K562 (cell line): ENCODE measurements around the gene STX17. TPM values are rescaled to one million over a fixed set of nuclear protein-coding genes. Genes with fewer than 3 reads are reported as not detected.

Source experiments
- ATAC-seq: fragments of 200-7000 bp; cut with Tn5 transposase; 3 replicates; pipeline ENCODE4 v1.9.1; 2020; ENCODE audit warnings: moderate library complexity
- BruUV-seq: library from RNA; stranded (reverse); fragments of 400-500 nt; replicated peaks from 2 replicates; lab custom pipeline; 2021; lab: Mats Ljungman, UMichigan
- CTCF ChIA-PET: fragments of 300-600 bp; formaldehyde crosslinking; extraction: SDS; loops from one replicate; lab custom pipeline; 2021; ENCODE audit warnings: low intra/inter-chr PET ratio; lab: Yijun Ruan, JAX
- POLR2A ChIA-PET: fragments of 300-600, 350-650 bp; sonication (Branson Sonifier 250); formaldehyde crosslinking; extraction: SDS; loops from one replicate; lab custom pipeline; 2021; ENCODE audit warnings: antibody characterized with exemption, inconsistent platforms; lab: Yijun Ruan, JAX
- DNase-seq, 4 experiments: peaks; one replicate each; pipeline versions ENCODE4 v3.0.0 to v3.0.0-alpha.2; 2011 to 2018; ENCODE audit warnings: low spot score in 3 of 4, mixed read lengths in 3 of 4; ENCODE audit errors: extremely low read depth in 1 of 4
- FAIRE-seq: peaks from 2 replicates; lab custom pipeline; 2011; peaks lifted over from hg19 to GRCh38; lab: Jason Lieb, UNC
- H2AFZ ChIP-seq: 2 replicates; pipeline ENCODE4 v1.6.0; 2011; ENCODE audit warnings: low read depth, low read length, control low read depth, inconsistent platforms
- H3K27ac ChIP-seq: fragments of 200-600 bp; 3 replicates; pipeline ENCODE4 v1.8.0; 2011; ENCODE audit warnings: low read depth, mild to moderate bottlenecking, control low read depth, inconsistent platforms, low read length, moderate library complexity, mixed read lengths; ENCODE audit errors: extremely low read depth
- H3K27me3 ChIP-seq, 2 experiments: fragments of 300-600 bp in 1 of 2; 2 replicates in 1 of 2; 3 replicates in 1 of 2; pipeline versions ENCODE4 v1.6.0 to v1.8.0; 2011; ENCODE audit warnings: inconsistent platforms in 2 of 2, low read length in 2 of 2, mild to moderate bottlenecking in 1 of 2, mixed read lengths in 1 of 2, moderate library complexity in 1 of 2; ENCODE audit not compliant: control insufficient read depth in 2 of 2, insufficient read depth in 2 of 2
- H3K36me3 ChIP-seq: fragments of 300-600 bp; 3 replicates; pipeline ENCODE4 v1.8.0; 2011; ENCODE audit warnings: mild to moderate bottlenecking, low read length, inconsistent platforms; ENCODE audit not compliant: control insufficient read depth, insufficient read depth
- H3K4me1 ChIP-seq, 2 experiments: fragments of 200-600 bp in 1 of 2; replicated peaks in 1 of 2; 2 replicates in 1 of 2; 3 replicates in 1 of 2; pipeline versions ENCODE4 v1.5.1 to v1.8.0; 2011; ENCODE audit warnings: inconsistent platforms in 2 of 2, low read length in 2 of 2, mild to moderate bottlenecking in 1 of 2, mixed read lengths in 1 of 2, moderate library complexity in 1 of 2; ENCODE audit not compliant: control insufficient read depth in 2 of 2, insufficient read depth in 2 of 2
- H3K4me2 ChIP-seq: 2 replicates; pipeline ENCODE4 v1.6.1; 2011; ENCODE audit warnings: low read length, control low read depth, inconsistent platforms, mixed read lengths; ENCODE audit not compliant: insufficient read depth
- H3K4me3 ChIP-seq: fragments of 200-600 bp; sonication (generic), shearing (Covaris generic); 2 replicates; pipeline ENCODE4 v1.5.1; 2016; ENCODE audit warnings: control low read depth, inconsistent platforms
- H3K79me2 ChIP-seq: fragments of 200-600 bp; 3 replicates; pipeline ENCODE4 v1.8.0; 2011; ENCODE audit warnings: low read length, inconsistent platforms; ENCODE audit not compliant: control insufficient read depth, insufficient read depth
- H3K9ac ChIP-seq, 2 experiments: 2 replicates each; pipeline versions ENCODE4 v1.6.0 to v1.6.1; 2011; ENCODE audit warnings: low read depth in 2 of 2, low read length in 2 of 2, control low read depth in 1 of 2, inconsistent platforms in 1 of 2, mild to moderate bottlenecking in 1 of 2, mixed read lengths in 1 of 2; ENCODE audit not compliant: insufficient read depth in 1 of 2
- H3K9me1 ChIP-seq: one replicate; pipeline ENCODE4 v1.6.0; 2011; ENCODE audit warnings: inconsistent platforms, mild to moderate bottlenecking, low read length, moderate library complexity; ENCODE audit not compliant: control insufficient read depth, insufficient read depth
- H3K9me3 ChIP-seq: replicated peaks from 2 replicates; pipeline ENCODE4 v1.5.1; 2011; ENCODE audit warnings: low read depth, low read length, inconsistent platforms; ENCODE audit not compliant: control insufficient read depth, insufficient read depth
- H4K20me1 ChIP-seq: replicated peaks from 2 replicates; pipeline ENCODE4 v1.6.1; 2011; ENCODE audit warnings: low read length, inconsistent platforms, mixed read lengths; ENCODE audit not compliant: control insufficient read depth, insufficient read depth
- CCAR2 ChIP-seq: fragments of 200-400 bp; formaldehyde crosslinking; IDR thresholded peaks from 2 replicates; pipeline ENCODE4 v1.6.1; 2017; ENCODE audit warnings: mild to moderate bottlenecking, low read depth, low read length
- DPF2 ChIP-seq: fragments of 450-650 bp; IDR thresholded peaks from 2 replicates; pipeline ENCODE4 v1.6.1; 2016
- E2F3 ChIP-seq: fragments of 250-450 bp; sonication (Bioruptor Pico); IDR thresholded peaks from 2 replicates; pipeline ENCODE4 v1.4.0; 2020; ENCODE audit warnings: mild to moderate bottlenecking
- MED1 ChIP-seq: sonication (generic); formaldehyde crosslinking; IDR thresholded peaks from 2 replicates; pipeline ENCODE4 v1.8.1; 2023; ENCODE audit warnings: missing genetic modification reagents, borderline replicate concordance
- MYC ChIP-seq, 2 experiments: fragments of 250-450 bp in 1 of 2; sonication (Bioruptor Pico) in 1 of 2; IDR thresholded peaks; 2 replicates each; pipeline versions ENCODE4 v1.5.1 to v1.6.1; 2012 to 2021; ENCODE audit warnings: low read depth in 2 of 2, borderline replicate concordance in 1 of 2, improper control_type of control experiment in 1 of 2, low read length in 1 of 2, mild to moderate bottlenecking in 1 of 2, moderate library complexity in 1 of 2
- POLR2G ChIP-seq: fragments of 200-400 bp; formaldehyde crosslinking; IDR thresholded peaks from 2 replicates; pipeline ENCODE4 v1.6.1; 2017; ENCODE audit warnings: low read depth, mild to moderate bottlenecking, antibody characterized with exemption, low read length, moderate library complexity
- RERE ChIP-seq: sonication (generic); formaldehyde crosslinking; IDR thresholded peaks from 2 replicates; pipeline ENCODE4 v1.8.0; 2023; ENCODE audit warnings: missing genetic modification reagents, mild to moderate bottlenecking, borderline replicate concordance
- SRSF7 ChIP-seq: fragments of 200-400 bp; formaldehyde crosslinking; optimal IDR thresholded peaks from 2 replicates; pipeline ENCODE3; 2017; ENCODE audit warnings: mild to moderate bottlenecking, low read depth, low read length
- ZBTB17 ChIP-seq: fragments of 450-650 bp; formaldehyde crosslinking; IDR thresholded peaks from 2 replicates; pipeline ENCODE4 v1.4.0; 2020; ENCODE audit warnings: mild to moderate bottlenecking
- ZBTB7A ChIP-seq: IDR thresholded peaks from 2 replicates; pipeline ENCODE4 v1.6.1; 2011; ENCODE audit warnings: low read depth, mild to moderate bottlenecking, low read length, moderate library complexity, borderline replicate concordance; ENCODE audit not compliant: control insufficient read depth
- ZNF143 ChIP-seq: sonication (generic); formaldehyde crosslinking; IDR thresholded peaks from 2 replicates; pipeline ENCODE4 v1.9.0; 2022; ENCODE audit warnings: mild to moderate bottlenecking, missing genetic modification reagents
- ZNF165 ChIP-seq: fragments of 250-450 bp; sonication (Bioruptor Pico); IDR thresholded peaks from 2 replicates; pipeline ENCODE4 v1.4.0; 2020; ENCODE audit warnings: borderline replicate concordance
- WGBS: fragments of 100-300 bp; shearing (Covaris generic); methylation state at CpG from one replicate; pipeline ENCODE4 v1.1.6; 2016; ENCODE audit warnings: low coverage, mixed read lengths; ENCODE audit not compliant: insufficient coverage; ENCODE audit errors: missing lambda C conversion rate; 5-methylcytosine and 5-hydroxymethylcytosine counted together
- in situ Hi-C: fragments of 300-500 bp; cut with MboI; formaldehyde crosslinking; loops from 4 replicates; pipeline ENCODE4 v1.15.0; 2018; ENCODE audit warnings: inconsistent platforms, mixed read lengths
- intact Hi-C: fragments of 100-400 bp; cut with micrococcal nuclease; formaldehyde crosslinking; loops from 2 replicates; pipeline ENCODE4 v1.14.2; 2022
- polyA plus RNA-seq, 8 experiments: library from polyadenylated mRNA; depleted of rRNA in 4 of 8; stranded (reverse) in 5 of 8; unstranded in 3 of 8; fragments of >200 nt; fragmentation: Nextera tagmentation in 2 of 8; fragmentation: Illumina TruSeq in 1 of 8; extraction: Ambion mirVana in 2 of 8; extraction: Trizol in 1 of 8; gene quantifications; 2 replicates each; pipeline versions ENCODE4 v1.2.1 to v1.2.3, GENCODE V29; 2011 to 2014; ENCODE audit warnings: inconsistent platforms in 1 of 8, missing spikeins in 1 of 8
- total RNA-seq, 7 experiments: library from RNA; depleted of rRNA in 6 of 7; stranded (reverse); fragments of >200 nt in 6 of 7; fragmentation: Illumina TruSeq in 2 of 7; extraction: Trizol in 2 of 7; gene quantifications; 2 replicates each; pipeline versions ENCODE4 v1.2.1 to v1.2.3, GENCODE V29; 2011 to 2021; ENCODE audit warnings: low replicate concordance in 1 of 7
- TF ChIP-seq, protein P1 (sequence below): sonication (generic); IDR thresholded peaks from 2 replicates; pipeline ENCODE4 v1.6.1; 2016
- TF ChIP-seq, protein P2 (sequence below), 2 experiments: fragments of 450-650 bp; IDR thresholded peaks; 2 replicates each; pipeline ENCODE4 v1.6.1; 2016

Gene STX17
- total and polyA plus RNA-seq, 9 of the 15 experiments (the other 6 are each of a cell fraction or from before 2014, with no cell fraction given): 14.4 to 25.1 (median 19.0) TPM

- FAIRE-seq: no peak
- no peaks in the 10 kb centered on the region; a peak in 1 of 5 replicates for H3K4me1 ChIP-seq
- TF ChIP-seq ZBTB7A (no peak), ZNF165 (CRISPR knock-in tag) (no peak), DPF2 (no peak), ZNF143 (no peak), MYC (IDR thresholded peaks at IDR 0.05; ENCODE audit: low read depth, low read length) (no peak), MYC (CRISPR knock-in tag; IDR thresholded peaks at IDR 0.05; ENCODE audit: borderline replicate concordance, low read depth) (no peak), SRSF7 (no peak), E2F3 (no peak), POLR2G (no peak), MED1 (CRISPR knock-in tag) (no peak), ZBTB17 (CRISPR knock-in tag) (no peak), CCAR2 (no peak), RERE (CRISPR knock-in tag) (no peak)
- TF ChIP-seq, protein P1, sequence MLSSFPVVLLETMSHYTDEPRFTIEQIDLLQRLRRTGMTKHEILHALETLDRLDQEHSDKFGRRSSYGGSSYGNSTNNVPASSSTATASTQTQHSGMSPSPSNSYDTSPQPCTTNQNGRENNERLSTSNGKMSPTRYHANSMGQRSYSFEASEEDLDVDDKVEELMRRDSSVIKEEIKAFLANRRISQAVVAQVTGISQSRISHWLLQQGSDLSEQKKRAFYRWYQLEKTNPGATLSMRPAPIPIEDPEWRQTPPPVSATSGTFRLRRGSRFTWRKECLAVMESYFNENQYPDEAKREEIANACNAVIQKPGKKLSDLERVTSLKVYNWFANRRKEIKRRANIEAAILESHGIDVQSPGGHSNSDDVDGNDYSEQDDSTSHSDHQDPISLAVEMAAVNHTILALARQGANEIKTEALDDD: no peak
- TF ChIP-seq, protein P2, sequence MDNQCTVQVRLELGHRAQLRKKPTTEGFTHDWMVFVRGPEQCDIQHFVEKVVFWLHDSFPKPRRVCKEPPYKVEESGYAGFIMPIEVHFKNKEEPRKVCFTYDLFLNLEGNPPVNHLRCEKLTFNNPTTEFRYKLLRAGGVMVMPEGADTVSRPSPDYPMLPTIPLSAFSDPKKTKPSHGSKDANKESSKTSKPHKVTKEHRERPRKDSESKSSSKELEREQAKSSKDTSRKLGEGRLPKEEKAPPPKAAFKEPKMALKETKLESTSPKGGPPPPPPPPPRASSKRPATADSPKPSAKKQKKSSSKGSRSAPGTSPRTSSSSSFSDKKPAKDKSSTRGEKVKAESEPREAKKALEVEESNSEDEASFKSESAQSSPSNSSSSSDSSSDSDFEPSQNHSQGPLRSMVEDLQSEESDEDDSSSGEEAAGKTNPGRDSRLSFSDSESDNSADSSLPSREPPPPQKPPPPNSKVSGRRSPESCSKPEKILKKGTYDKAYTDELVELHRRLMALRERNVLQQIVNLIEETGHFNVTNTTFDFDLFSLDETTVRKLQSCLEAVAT (IDR thresholded peaks at IDR 0.05): no peak
These were observed 48.4 kb upstream of the STX17 start for GRCh38 chr9:99858087-99858486.

More at GRCh38 chr9:99858087-99858486, 48.4 kb upstream of the STX17 start:
- POLR2A ChIA-PET: interaction anchor here (0.8 to 0.9 kb wide), 2 partner anchors 36 to 122 kb away, joined by 3 read pairs; partner anchors contain the start of gene NR4A3
- Histone ChIP-seq H3K79me2 (no peaks in the 10 kb centered on the region), H3K9me3 (no peaks in the 10 kb centered on the region), H3K27me3 (peaks cover 5 to 7% of the 10 kb centered on the region in 2 experiments; a peak in 3 of 5 replicates), H3K9ac (no peak overlapping the region), H3K9me1 (no peaks in the 10 kb centered on the region), H3K4me3 (no peak overlapping the region), H3K36me3 (no peaks in the 10 kb centered on the region), H3K27ac (no peak overlapping the region), H2AFZ (no peak overlapping the region), H3K4me2 (no peak overlapping the region), H4K20me1 (no peaks in the 10 kb centered on the region)
- WGBS: 1% methylated on average over 3 of the region's 3 CpGs
- in situ Hi-C loops (no loop called here), intact Hi-C loops (no loop called here)
- BruUV-seq: no TSS peak
- CTCF ChIA-PET: no interaction called here
- DNase-seq: no peak
- ATAC-seq: no peak
